Mesendoderm (in vitro differentiated cells): ENCODE data around the gene PFDN2.
A peak's percentile ranks its signal among the peaks of the same experiment; 100 is the strongest.

ENCODE experiments used
- DNase-seq: peaks from one replicate; pipeline ENCODE4 v3.0.0; 2013
- H2AK5ac ChIP-seq: 2 replicates; pipeline ENCODE4 v1.6.1; 2013; ENCODE audit warnings: low read length, inconsistent platforms
- H2BK120ac ChIP-seq: 2 replicates; pipeline ENCODE4 v1.6.1; 2013; ENCODE audit warnings: low read depth, mild to moderate bottlenecking, low read length, moderate library complexity, mixed read lengths
- H2BK15ac ChIP-seq: replicated peaks from 2 replicates; pipeline ENCODE4 v1.6.1; 2013; ENCODE audit warnings: low read depth, mild to moderate bottlenecking, moderate library complexity
- H2BK5ac ChIP-seq: 2 replicates; pipeline ENCODE4 v1.6.1; 2013; ENCODE audit warnings: low read length, inconsistent platforms
- H3K18ac ChIP-seq: 2 replicates; pipeline ENCODE4 v1.6.1; 2013; ENCODE audit warnings: mild to moderate bottlenecking, low read length, mixed read lengths
- H3K23ac ChIP-seq: one replicate; pipeline ENCODE4 v1.6.1; 2013; ENCODE audit warnings: low read length
- H3K27ac ChIP-seq: 2 replicates; pipeline ENCODE4 v1.5.1; 2013; ENCODE audit warnings: low read depth, mild to moderate bottlenecking, inconsistent platforms, low read length, moderate library complexity
- H3K27me3 ChIP-seq: 2 replicates; pipeline ENCODE4 v1.6.1; 2013; ENCODE audit warnings: low read length, control low read depth, mild to moderate bottlenecking, inconsistent platforms; ENCODE audit not compliant: insufficient read depth, poor library complexity
- H3K36me3 ChIP-seq: 2 replicates; pipeline ENCODE4 v1.6.1; 2013; ENCODE audit warnings: low read length, inconsistent platforms; ENCODE audit not compliant: control insufficient read depth, insufficient read depth
- H3K4ac ChIP-seq: one replicate; pipeline ENCODE4 v1.6.1; 2013; ENCODE audit warnings: low read depth, mild to moderate bottlenecking, low read length, moderate library complexity
- H3K4me1 ChIP-seq: 2 replicates; pipeline ENCODE4 v1.6.1; 2013; ENCODE audit warnings: low read depth, low read length, inconsistent platforms; ENCODE audit not compliant: control insufficient read depth
- H3K4me2 ChIP-seq: 2 replicates; pipeline ENCODE4 v1.6.1; 2013; ENCODE audit warnings: low read length
- H3K4me3 ChIP-seq: 2 replicates; pipeline ENCODE4 v1.5.1; 2013; ENCODE audit warnings: mild to moderate bottlenecking, low read length
- H3K56ac ChIP-seq: one replicate; pipeline ENCODE4 v1.6.1; 2013; ENCODE audit warnings: low read length
- H3K79me1 ChIP-seq: 2 replicates; pipeline ENCODE4 v1.6.1; 2013; ENCODE audit warnings: low read length, inconsistent platforms
- H3K79me2 ChIP-seq: 2 replicates; pipeline ENCODE4 v1.6.1; 2013; ENCODE audit warnings: mild to moderate bottlenecking, low read length; ENCODE audit not compliant: control insufficient read depth, insufficient read depth
- H3K9ac ChIP-seq: 2 replicates; pipeline ENCODE4 v1.6.1; 2013; ENCODE audit warnings: low read length, inconsistent platforms
- H4K5ac ChIP-seq: one replicate; pipeline ENCODE4 v1.6.1; 2013; ENCODE audit warnings: low read length
- H4K8ac ChIP-seq: one replicate; pipeline ENCODE4 v1.6.1; 2013; ENCODE audit warnings: low read depth, mild to moderate bottlenecking, control low read depth, low read length, moderate library complexity
- WGBS: extraction: QIAGEN DNeasy Blood & Tissue Kit; methylation state at CpG from one replicate; pipeline ENCODE4 v1.1.7; 2013; ENCODE audit warnings: low lambda C conversion rate, missing lambda C conversion rate; ENCODE audit not compliant: insufficient coverage; ENCODE audit errors: extremely low coverage; 5-methylcytosine and 5-hydroxymethylcytosine counted together

PFDN2 gene

GRCh38 chr1:161115132-161115711 is 2.6 kb downstream of the PFDN2 start:
- Histone ChIP-seq H4K5ac (no peak overlapping the region), H3K4ac (no peak overlapping the region), H2BK15ac (no peak overlapping the region), H3K4me3 (no peak overlapping the region), H2AK5ac (no peak overlapping the region), H3K79me1 (peaks cover 10% of the 10 kb centered on the region), H3K9ac (no peak overlapping the region), H2BK120ac (no peak overlapping the region), H3K79me2 (peaks cover 49% of the 10 kb centered on the region), H4K8ac (no peak overlapping the region), H3K56ac (no peak overlapping the region), H3K36me3 (no peaks in the 10 kb centered on the region), H3K23ac (no peak overlapping the region), H3K18ac (no peak overlapping the region), H3K27me3 (no peaks in the 10 kb centered on the region), H2BK5ac (no peak overlapping the region), H3K4me1 (peaks cover 9% of the 10 kb centered on the region), H3K27ac (no peak overlapping the region), H3K4me2 (no peak overlapping the region)
- DNase-seq = peak; percentile 46
- no CpG with 5 or more reads among the region's 12 CpGs for WGBS

GRCh38 chr1:161114556-161114955 is 3.3 kb downstream of the PFDN2 start:
- H3K4ac ChIP-seq = no peak overlapping the region
- WGBS = no CpG with 5 or more reads among the region's 2 CpGs
- H3K27ac ChIP-seq = no peak overlapping the region
- H4K8ac ChIP-seq = no peak overlapping the region
- no peak overlapping the region for H3K9ac ChIP-seq
- no peak overlapping the region for H3K56ac ChIP-seq
- H4K5ac ChIP-seq = no peak overlapping the region
- no peak overlapping the region for H2AK5ac ChIP-seq
- H3K4me2 ChIP-seq = no peak overlapping the region
- H3K79me2 ChIP-seq = peaks cover 49% of the 10 kb centered on the region
- peaks cover 9% of the 10 kb centered on the region for H3K4me1 ChIP-seq
- no peak overlapping the region for H2BK120ac ChIP-seq
- H3K4me3 ChIP-seq = no peak overlapping the region
- H3K36me3 ChIP-seq = no peaks in the 10 kb centered on the region
- H3K18ac ChIP-seq = no peak overlapping the region
- DNase-seq = no peak
- no peaks in the 10 kb centered on the region for H3K27me3 ChIP-seq
- H2BK15ac ChIP-seq = no peak overlapping the region
- H3K23ac ChIP-seq = no peak overlapping the region
- no peak overlapping the region for H2BK5ac ChIP-seq
- peaks cover 10% of the 10 kb centered on the region for H3K79me1 ChIP-seq

GRCh38 chr1:161113915-161114314 is 3.9 kb downstream of the PFDN2 start:
- no peak overlapping the region for H3K23ac ChIP-seq
- peaks cover 46% of the 10 kb centered on the region for H3K79me2 ChIP-seq
- H3K18ac ChIP-seq = no peak overlapping the region
- H3K4me2 ChIP-seq = no peak overlapping the region
- H3K4ac ChIP-seq = no peak overlapping the region
- no peak overlapping the region for H2BK15ac ChIP-seq
- H3K56ac ChIP-seq = no peak overlapping the region
- no peak overlapping the region for H3K4me3 ChIP-seq
- H2AK5ac ChIP-seq = no peak overlapping the region
- DNase-seq = no peak
- H2BK5ac ChIP-seq = no peak overlapping the region
- peaks cover 10% of the 10 kb centered on the region for H3K79me1 ChIP-seq
- H3K4me1 ChIP-seq = peaks cover 4% of the 10 kb centered on the region
- no peaks in the 10 kb centered on the region for H3K27me3 ChIP-seq
- H3K27ac ChIP-seq = no peak overlapping the region
- no peak overlapping the region for H4K5ac ChIP-seq
- no peak overlapping the region for H2BK120ac ChIP-seq
- WGBS = no CpG with 5 or more reads among the region's 1 CpG
- H3K36me3 ChIP-seq = no peaks in the 10 kb centered on the region
- H4K8ac ChIP-seq = no peak overlapping the region
- no peak overlapping the region for H3K9ac ChIP-seq

GRCh38 chr1:161111527-161111926 is 6.3 kb downstream of the PFDN2 start:
- H3K79me1 ChIP-seq = peaks cover 6% of the 10 kb centered on the region
- H3K4me1 ChIP-seq = no peaks in the 10 kb centered on the region
- H2BK5ac ChIP-seq = no peak overlapping the region
- DNase-seq = no peak
- no peak overlapping the region for H2AK5ac ChIP-seq
- no peak overlapping the region for H2BK120ac ChIP-seq
- H3K56ac ChIP-seq = no peak overlapping the region
- no CpG with 5 or more reads among the region's 2 CpGs for WGBS
- peaks cover 30% of the 10 kb centered on the region for H3K79me2 ChIP-seq
- no peak overlapping the region for H2BK15ac ChIP-seq
- H3K4me2 ChIP-seq = no peak overlapping the region
- H3K9ac ChIP-seq = no peak overlapping the region
- H3K4me3 ChIP-seq = no peak overlapping the region
- H3K23ac ChIP-seq = no peak overlapping the region
- no peak overlapping the region for H3K18ac ChIP-seq
- H3K36me3 ChIP-seq = no peaks in the 10 kb centered on the region
- no peak overlapping the region for H3K27ac ChIP-seq
- no peak overlapping the region for H3K4ac ChIP-seq
- no peak overlapping the region for H4K8ac ChIP-seq
- H4K5ac ChIP-seq = no peak overlapping the region
- no peaks in the 10 kb centered on the region for H3K27me3 ChIP-seq

- H3K56ac ChIP-seq = no peak overlapping the region
Observed at GRCh38 chr1:161111117-161111516, 6.7 kb downstream of the PFDN2 start.

GRCh38 chr1:161106431-161106830 is 11.4 kb downstream of the PFDN2 start:
- Histone ChIP-seq H3K4me1 (no peaks in the 10 kb centered on the region), H4K5ac (no peak overlapping the region), H3K79me1 (peaks cover 5% of the 10 kb centered on the region), H3K27ac (no peak overlapping the region), H3K4me3 (no peak overlapping the region), H3K27me3 (no peaks in the 10 kb centered on the region), H2AK5ac (no peak overlapping the region), H3K23ac (no peak overlapping the region), H3K79me2 (no peaks in the 10 kb centered on the region), H2BK15ac (no peak overlapping the region), H2BK120ac (no peak overlapping the region), H4K8ac (no peak overlapping the region), H3K4me2 (no peak overlapping the region), H3K18ac (no peak overlapping the region), H2BK5ac (no peak overlapping the region), H3K56ac (no peak overlapping the region), H3K36me3 (no peaks in the 10 kb centered on the region), H3K9ac (no peak overlapping the region), H3K4ac (no peak overlapping the region)
- DNase-seq = no peak
- no CpG with 5 or more reads among the region's 1 CpG for WGBS

More at GRCh38 chr1:161111117-161111516, 6.7 kb downstream of the PFDN2 start:
- H2BK15ac ChIP-seq = no peak overlapping the region
- H3K79me2 ChIP-seq = peaks cover 26% of the 10 kb centered on the region
- H3K36me3 ChIP-seq = no peaks in the 10 kb centered on the region
- H3K27ac ChIP-seq = no peak overlapping the region
- H3K18ac ChIP-seq = no peak overlapping the region
- H3K4ac ChIP-seq = no peak overlapping the region
- H3K27me3 ChIP-seq = no peaks in the 10 kb centered on the region
- H3K23ac ChIP-seq = no peak overlapping the region
- no peak overlapping the region for H2BK5ac ChIP-seq
- no peak overlapping the region for H3K9ac ChIP-seq
- no peak overlapping the region for H3K4me3 ChIP-seq
- no peak overlapping the region for H4K8ac ChIP-seq
- no peak overlapping the region for H3K4me2 ChIP-seq
- no peaks in the 10 kb centered on the region for H3K4me1 ChIP-seq
- H3K79me1 ChIP-seq = peaks cover 8% of the 10 kb centered on the region
- H4K5ac ChIP-seq = no peak overlapping the region
- H2AK5ac ChIP-seq = no peak overlapping the region
- WGBS = no CpG with 5 or more reads among the region's 3 CpGs
- DNase-seq = no peak
- no peak overlapping the region for H2BK120ac ChIP-seq
